K562 (cell line): ENCODE results near the gene SKIC2. TPM values are rescaled to one million over a fixed set of nuclear protein-coding genes. Genes with fewer than 3 reads are reported as not detected.

Experiments
- BACH1 ChIP-seq: fragments of 200-800 bp; sonication (Bioruptor generic); IDR thresholded peaks from 2 replicates; pipeline ENCODE4 v1.6.1; 2016; ENCODE audit warnings: missing genetic modification characterization, missing compliant biosample characterization
- EZH2 ChIP-seq: IDR thresholded peaks from 2 replicates; pipeline ENCODE4 v1.6.1; 2012; ENCODE audit warnings: low read depth, mild to moderate bottlenecking, inconsistent platforms, low read length, borderline replicate concordance
- FUS ChIP-seq: fragments of 200-400 bp; formaldehyde crosslinking; optimal IDR thresholded peaks from 2 replicates; pipeline ENCODE3; 2017; ENCODE audit warnings: low read depth, low read length
- GTF2F1 ChIP-seq: IDR thresholded peaks from 2 replicates; pipeline ENCODE4 v1.6.1; 2011; ENCODE audit warnings: low read depth, low read length, improper control_type of control experiment
- JUN ChIP-seq, 2 experiments: sonication (generic) in 1 of 2; formaldehyde crosslinking in 1 of 2; IDR thresholded peaks; 2 replicates each; pipeline versions ENCODE4 v1.6.1 to v1.8.0; 2012 to 2022; ENCODE audit warnings: borderline replicate concordance in 2 of 2, mild to moderate bottlenecking in 2 of 2, improper control_type of control experiment in 1 of 2, low read depth in 1 of 2, low read length in 1 of 2, missing genetic modification reagents in 1 of 2
- KLF16 ChIP-seq: IDR thresholded peaks from 2 replicates; pipeline ENCODE4 v1.6.1; 2016; ENCODE audit warnings: antibody characterized with exemption
- NFE2 ChIP-seq: IDR thresholded peaks from 2 replicates; pipeline ENCODE4 v1.6.1; 2014; ENCODE audit warnings: antibody characterized with exemption, low read depth
- NFE2L1 ChIP-seq: fragments of 450-650 bp; IDR thresholded peaks from 2 replicates; pipeline ENCODE4 v1.6.1; 2016; ENCODE audit warnings: missing genetic modification characterization, low read depth, mild to moderate bottlenecking, missing compliant biosample characterization, moderate library complexity, borderline replicate concordance
- NFIX ChIP-seq: fragments of 250-450 bp; sonication (Bioruptor Pico); IDR thresholded peaks from 2 replicates; pipeline ENCODE4 v1.4.0; 2020; ENCODE audit warnings: low read depth, mild to moderate bottlenecking, moderate library complexity
- NRF1 ChIP-seq, 2 experiments: fragments of 450-650 bp; IDR thresholded peaks in 1 of 2; conservative IDR thresholded peaks in 1 of 2; 2 replicates each; pipeline ENCODE4 v1.6.1; 2014; ENCODE audit warnings: mild to moderate bottlenecking in 2 of 2
- PRMT5 ChIP-seq: sonication (generic); formaldehyde crosslinking; IDR thresholded peaks from 2 replicates; pipeline ENCODE4 v1.5.0; 2020; ENCODE audit warnings: missing genetic modification reagents
- PURB ChIP-seq: sonication (generic); formaldehyde crosslinking; IDR thresholded peaks from 2 replicates; pipeline ENCODE4 v1.9.0; 2021; ENCODE audit warnings: low read depth, mild to moderate bottlenecking, missing genetic modification reagents
- RNF2 ChIP-seq: sonication (generic); IDR thresholded peaks from 2 replicates; pipeline ENCODE4 v1.6.1; 2016
- SAFB2 ChIP-seq: fragments of 200-400 bp; formaldehyde crosslinking; IDR thresholded peaks from 2 replicates; pipeline ENCODE4 v1.6.1; 2018; ENCODE audit warnings: borderline replicate concordance, low read length, low read depth, moderate library complexity; ENCODE audit not compliant: severe bottlenecking
- SMARCB1 ChIP-seq: IDR thresholded peaks from 2 replicates; pipeline ENCODE4 v1.6.1; 2011; ENCODE audit warnings: improper control_type of control experiment, low read depth; ENCODE audit not compliant: insufficient read length
- SNIP1 ChIP-seq: fragments of 450-650 bp; IDR thresholded peaks from 2 replicates; pipeline ENCODE4 v1.7.1; 2017; ENCODE audit warnings: low read depth, mild to moderate bottlenecking
- SREBF1 ChIP-seq: fragments of 150-350 bp; IDR thresholded peaks from 2 replicates; pipeline ENCODE4 v1.6.1; 2014; ENCODE audit warnings: antibody characterized with exemption, low read depth, low read length, borderline replicate concordance
- SRSF1 ChIP-seq: fragments of 200-400 bp; formaldehyde crosslinking; IDR thresholded peaks from 2 replicates; pipeline ENCODE4 v1.6.1; 2017; ENCODE audit warnings: mild to moderate bottlenecking, low read depth, low read length, moderate library complexity
- ZC3H4 ChIP-seq: sonication (generic); formaldehyde crosslinking; IDR thresholded peaks from 2 replicates; pipeline ENCODE4 v1.9.0; 2021; ENCODE audit warnings: missing genetic modification reagents, borderline replicate concordance
- polyA plus RNA-seq, 8 experiments: library from polyadenylated mRNA; depleted of rRNA in 4 of 8; stranded (reverse) in 5 of 8; unstranded in 3 of 8; fragments of >200 nt; fragmentation: Nextera tagmentation in 2 of 8; fragmentation: Illumina TruSeq in 1 of 8; extraction: Ambion mirVana in 2 of 8; extraction: Trizol in 1 of 8; gene quantifications; 2 replicates each; pipeline versions ENCODE4 v1.2.1 to v1.2.3, GENCODE V29; 2011 to 2014; ENCODE audit warnings: inconsistent platforms in 1 of 8, missing spikeins in 1 of 8
- total RNA-seq, 7 experiments: library from RNA; depleted of rRNA in 6 of 7; stranded (reverse); fragments of >200 nt in 6 of 7; fragmentation: Illumina TruSeq in 2 of 7; extraction: Trizol in 2 of 7; gene quantifications; 2 replicates each; pipeline versions ENCODE4 v1.2.1 to v1.2.3, GENCODE V29; 2011 to 2021; ENCODE audit warnings: low replicate concordance in 1 of 7
- TF ChIP-seq, protein P1 (sequence below): fragments of 250-450 bp; sonication (Bioruptor Pico); IDR thresholded peaks from 2 replicates; pipeline ENCODE4 v1.9.0; 2021; ENCODE audit warnings: mild to moderate bottlenecking, inconsistent platforms
- TF ChIP-seq, protein P2 (sequence below): fragments of 200-800 bp; sonication (Bioruptor generic); IDR thresholded peaks from 2 replicates; pipeline ENCODE4 v1.6.1; 2016; ENCODE audit warnings: missing genetic modification characterization, missing compliant biosample characterization

Gene SKIC2
- total and polyA plus RNA-seq, 9 of the 15 experiments (the other 6 are each of a cell fraction or from before 2014, with no cell fraction given), result 3.3 to 94.6 (median 38.8) TPM

DNA sequence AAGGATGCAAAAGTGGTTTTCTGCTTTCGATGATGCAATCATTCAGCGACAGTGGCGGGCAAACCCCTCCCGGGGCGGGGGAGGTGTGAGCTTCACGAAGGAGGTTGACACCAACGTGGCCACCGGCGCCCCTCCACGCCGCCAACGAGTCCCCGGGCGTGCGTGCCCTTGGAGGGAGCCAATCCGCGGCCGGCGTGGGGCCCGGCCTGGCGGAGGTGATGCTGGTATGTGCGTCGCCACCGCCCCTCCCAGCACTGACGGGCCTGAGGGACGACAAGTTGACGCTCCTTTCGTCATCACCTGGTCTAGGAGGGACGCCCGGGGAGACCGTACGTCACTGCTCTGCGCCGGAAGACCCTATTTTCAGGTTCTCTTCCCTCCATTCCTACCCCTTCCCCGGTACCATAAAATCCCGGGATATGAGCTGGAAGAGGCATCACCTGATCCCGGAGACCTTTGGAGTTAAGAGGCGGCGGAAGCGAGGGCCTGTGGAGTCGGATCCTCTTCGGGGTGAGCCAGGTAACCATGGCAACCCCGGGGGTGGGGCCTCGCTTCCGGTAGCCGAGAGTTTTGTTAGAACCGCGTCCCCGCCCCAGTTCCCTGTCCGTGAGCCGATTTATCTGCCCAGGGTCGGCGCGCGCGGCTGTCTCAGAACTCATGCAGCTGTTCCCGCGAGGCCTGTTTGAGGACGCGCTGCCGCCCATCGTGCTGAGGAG lies 13.2 kb downstream of the SKIC2 start, which contains the start of gene DXO (continued):
- TF ChIP-seq, protein P1, sequence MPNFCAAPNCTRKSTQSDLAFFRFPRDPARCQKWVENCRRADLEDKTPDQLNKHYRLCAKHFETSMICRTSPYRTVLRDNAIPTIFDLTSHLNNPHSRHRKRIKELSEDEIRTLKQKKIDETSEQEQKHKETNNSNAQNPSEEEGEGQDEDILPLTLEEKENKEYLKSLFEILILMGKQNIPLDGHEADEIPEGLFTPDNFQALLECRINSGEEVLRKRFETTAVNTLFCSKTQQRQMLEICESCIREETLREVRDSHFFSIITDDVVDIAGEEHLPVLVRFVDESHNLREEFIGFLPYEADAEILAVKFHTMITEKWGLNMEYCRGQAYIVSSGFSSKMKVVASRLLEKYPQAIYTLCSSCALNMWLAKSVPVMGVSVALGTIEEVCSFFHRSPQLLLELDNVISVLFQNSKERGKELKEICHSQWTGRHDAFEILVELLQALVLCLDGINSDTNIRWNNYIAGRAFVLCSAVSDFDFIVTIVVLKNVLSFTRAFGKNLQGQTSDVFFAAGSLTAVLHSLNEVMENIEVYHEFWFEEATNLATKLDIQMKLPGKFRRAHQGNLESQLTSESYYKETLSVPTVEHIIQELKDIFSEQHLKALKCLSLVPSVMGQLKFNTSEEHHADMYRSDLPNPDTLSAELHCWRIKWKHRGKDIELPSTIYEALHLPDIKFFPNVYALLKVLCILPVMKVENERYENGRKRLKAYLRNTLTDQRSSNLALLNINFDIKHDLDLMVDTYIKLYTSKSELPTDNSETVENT (CRISPR knock-in tag), result peak; percentile 68
- TF ChIP-seq EZH2 (no peak), KLF16 (peak; percentile 27; the same call in 1 of the 2 replicates), NFE2 (no peak), SRSF1 (no peak), FUS (no peak), PURB (CRISPR knock-in tag) (no peak), RNF2 (peak; percentile 52), SNIP1 (no peak), NFE2L1 (tag) (no peak), PRMT5 (no peak), JUN (IDR thresholded peaks at IDR 0.05; ENCODE audit: borderline replicate concordance, low read depth, low read length) (no peak; the same call in 1 of the 2 replicates), JUN (CRISPR knock-in tag; IDR thresholded peaks at IDR 0.05; ENCODE audit: borderline replicate concordance) (peak; percentile 57; the same call in 1 of the 2 replicates), SAFB2 (no peak), NRF1 (conservative IDR thresholded peaks at IDR 0.05 in 1 of 2, IDR thresholded peaks at IDR 0.05 in 1 of 2) (peak; percentile 82 to 86), BACH1 (tag) (peak; percentile 63; the same call in 1 of the 2 replicates), GTF2F1 (peak; percentile 68), SMARCB1 (no peak), NFIX (CRISPR knock-in tag) (no peak; the same call in 1 of the 2 replicates), ZC3H4 (CRISPR knock-in tag) (no peak), SREBF1 (peak; percentile 80)
- TF ChIP-seq, protein P2, sequence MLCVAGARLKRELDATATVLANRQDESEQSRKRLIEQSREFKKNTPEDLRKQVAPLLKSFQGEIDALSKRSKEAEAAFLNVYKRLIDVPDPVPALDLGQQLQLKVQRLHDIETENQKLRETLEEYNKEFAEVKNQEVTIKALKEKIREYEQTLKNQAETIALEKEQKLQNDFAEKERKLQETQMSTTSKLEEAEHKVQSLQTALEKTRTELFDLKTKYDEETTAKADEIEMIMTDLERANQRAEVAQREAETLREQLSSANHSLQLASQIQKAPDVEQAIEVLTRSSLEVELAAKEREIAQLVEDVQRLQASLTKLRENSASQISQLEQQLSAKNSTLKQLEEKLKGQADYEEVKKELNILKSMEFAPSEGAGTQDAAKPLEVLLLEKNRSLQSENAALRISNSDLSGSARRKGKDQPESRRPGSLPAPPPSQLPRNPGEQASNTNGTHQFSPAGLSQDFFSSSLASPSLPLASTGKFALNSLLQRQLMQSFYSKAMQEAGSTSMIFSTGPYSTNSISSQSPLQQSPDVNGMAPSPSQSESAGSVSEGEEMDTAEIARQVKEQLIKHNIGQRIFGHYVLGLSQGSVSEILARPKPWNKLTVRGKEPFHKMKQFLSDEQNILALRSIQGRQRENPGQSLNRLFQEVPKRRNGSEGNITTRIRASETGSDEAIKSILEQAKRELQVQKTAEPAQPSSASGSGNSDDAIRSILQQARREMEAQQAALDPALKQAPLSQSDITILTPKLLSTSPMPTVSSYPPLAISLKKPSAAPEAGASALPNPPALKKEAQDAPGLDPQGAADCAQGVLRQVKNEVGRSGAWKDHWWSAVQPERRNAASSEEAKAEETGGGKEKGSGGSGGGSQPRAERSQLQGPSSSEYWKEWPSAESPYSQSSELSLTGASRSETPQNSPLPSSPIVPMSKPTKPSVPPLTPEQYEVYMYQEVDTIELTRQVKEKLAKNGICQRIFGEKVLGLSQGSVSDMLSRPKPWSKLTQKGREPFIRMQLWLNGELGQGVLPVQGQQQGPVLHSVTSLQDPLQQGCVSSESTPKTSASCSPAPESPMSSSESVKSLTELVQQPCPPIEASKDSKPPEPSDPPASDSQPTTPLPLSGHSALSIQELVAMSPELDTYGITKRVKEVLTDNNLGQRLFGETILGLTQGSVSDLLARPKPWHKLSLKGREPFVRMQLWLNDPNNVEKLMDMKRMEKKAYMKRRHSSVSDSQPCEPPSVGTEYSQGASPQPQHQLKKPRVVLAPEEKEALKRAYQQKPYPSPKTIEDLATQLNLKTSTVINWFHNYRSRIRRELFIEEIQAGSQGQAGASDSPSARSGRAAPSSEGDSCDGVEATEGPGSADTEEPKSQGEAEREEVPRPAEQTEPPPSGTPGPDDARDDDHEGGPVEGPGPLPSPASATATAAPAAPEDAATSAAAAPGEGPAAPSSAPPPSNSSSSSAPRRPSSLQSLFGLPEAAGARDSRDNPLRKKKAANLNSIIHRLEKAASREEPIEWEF (CRISPR knock-in tag), result peak; percentile 68; the same call in 1 of the 2 replicates
